Peyer's patch (tissue), 4 donors: ENCODE results near the gene CDK5R1.

Experiments
- CTCF ChIP-seq, 6 experiments: fragments of 450-650 bp in 4 of 6; fragments of 200-600 bp in 2 of 6; sonication (generic) in 1 of 6; IDR thresholded peaks; one replicate each; pipeline ENCODE4 v1.5.1; 2017 to 2019; ENCODE audit warnings: antibody characterized with exemption in 6 of 6, mild to moderate bottlenecking in 3 of 6, moderate library complexity in 1 of 6
- POLR2A ChIP-seq, 2 donors: fragments of 450-650 bp; IDR thresholded peaks; one replicate each; pipeline ENCODE4 v1.5.1; 2017; ENCODE audit warnings: antibody characterized with exemption in 2 of 2, mild to moderate bottlenecking in 2 of 2, moderate library complexity in 2 of 2

GRCh38 chr17:32520104-32520701 lies 33.4 kb downstream of the CDK5R1 start:
- no peak for TF ChIP-seq POLR2A (IDR thresholded peaks at IDR 0.05)
- TF ChIP-seq CTCF (IDR thresholded peaks at IDR 0.05) = no peak
